GM12878 (cell line): ENCODE results near the gene CAPN10.

ENCODE experiments used
- SIX5 ChIP-seq: IDR thresholded peaks from 2 replicates; pipeline ENCODE4 v1.6.1; 2011; ENCODE audit warnings: mild to moderate bottlenecking, low read depth, low read length, moderate library complexity; ENCODE audit not compliant: severe bottlenecking
- TF ChIP-seq, protein P1 (sequence below): IDR thresholded peaks from 2 replicates; pipeline ENCODE4 v1.6.1; 2011; ENCODE audit warnings: borderline replicate concordance, low read depth, mild to moderate bottlenecking, moderate library complexity, mixed read lengths, low read length; ENCODE audit not compliant: insufficient read depth; ENCODE audit errors: extremely low read length

DNA sequence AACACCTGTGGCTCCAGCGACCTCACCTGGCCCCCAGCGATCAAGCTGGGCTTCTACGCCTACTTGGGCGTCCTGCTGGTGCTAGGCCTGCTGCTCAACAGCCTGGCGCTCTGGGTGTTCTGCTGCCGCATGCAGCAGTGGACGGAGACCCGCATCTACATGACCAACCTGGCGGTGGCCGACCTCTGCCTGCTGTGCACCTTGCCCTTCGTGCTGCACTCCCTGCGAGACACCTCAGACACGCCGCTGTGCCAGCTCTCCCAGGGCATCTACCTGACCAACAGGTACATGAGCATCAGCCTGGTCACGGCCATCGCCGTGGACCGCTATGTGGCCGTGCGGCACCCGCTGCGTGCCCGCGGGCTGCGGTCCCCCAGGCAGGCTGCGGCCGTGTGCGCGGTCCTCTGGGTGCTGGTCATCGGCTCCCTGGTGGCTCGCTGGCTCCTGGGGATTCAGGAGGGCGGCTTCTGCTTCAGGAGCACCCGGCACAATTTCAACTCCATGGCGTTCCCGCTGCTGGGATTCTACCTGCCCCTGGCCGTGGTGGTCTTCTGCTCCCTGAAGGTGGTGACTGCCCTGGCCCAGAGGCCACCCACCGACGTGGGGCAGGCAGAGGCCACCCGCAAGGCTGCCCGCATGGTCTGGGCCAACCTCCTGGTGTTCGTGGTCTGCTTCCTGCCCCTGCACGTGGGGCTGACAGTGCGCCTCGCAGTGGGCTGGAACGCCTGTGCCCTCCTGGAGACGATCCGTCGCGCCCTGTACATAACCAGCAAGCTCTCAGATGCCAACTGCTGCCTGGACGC, 43.6 kb downstream of the CAPN10 start:
- TF ChIP-seq, protein P1, sequence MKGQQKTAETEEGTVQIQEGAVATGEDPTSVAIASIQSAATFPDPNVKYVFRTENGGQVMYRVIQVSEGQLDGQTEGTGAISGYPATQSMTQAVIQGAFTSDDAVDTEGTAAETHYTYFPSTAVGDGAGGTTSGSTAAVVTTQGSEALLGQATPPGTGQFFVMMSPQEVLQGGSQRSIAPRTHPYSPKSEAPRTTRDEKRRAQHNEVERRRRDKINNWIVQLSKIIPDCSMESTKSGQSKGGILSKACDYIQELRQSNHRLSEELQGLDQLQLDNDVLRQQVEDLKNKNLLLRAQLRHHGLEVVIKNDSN: no peak
- TF ChIP-seq SIX5: no peak
